H1 (cell line): Measurements from ENCODE around the gene SLC24A3. TPM values are rescaled to one million over a fixed set of nuclear protein-coding genes. Genes with fewer than 3 reads are reported as not detected.

ENCODE experiments used
- HDAC6 ChIP-seq: IDR thresholded peaks from one replicate; pipeline ENCODE4 v1.7.1; 2012; ENCODE audit warnings: low read depth, mild to moderate bottlenecking, inconsistent platforms, low read length, moderate library complexity
- JUN ChIP-seq: IDR thresholded peaks from 2 replicates; pipeline ENCODE4 v1.6.1; 2011; ENCODE audit warnings: low read depth, mild to moderate bottlenecking, improper control_type of control experiment, low read length
- KDM1A ChIP-seq: fragments of 200-600, 300-600 bp; sonication (generic); IDR thresholded peaks from 2 replicates; pipeline ENCODE4 v1.7.1; 2016; ENCODE audit warnings: mild to moderate bottlenecking, low read length, borderline replicate concordance
- SP1 ChIP-seq: IDR thresholded peaks from 2 replicates; pipeline ENCODE4 v1.6.1; 2011; ENCODE audit warnings: low read depth, low read length
- SP2 ChIP-seq: IDR thresholded peaks from 2 replicates; pipeline ENCODE4 v1.6.1; 2012; ENCODE audit warnings: mild to moderate bottlenecking, low read length, inconsistent platforms
- SUZ12 ChIP-seq: fragments of 200-600 bp; sonication (generic); IDR thresholded peaks from 2 replicates; pipeline ENCODE4 v1.6.1; 2012; ENCODE audit warnings: mild to moderate bottlenecking, inconsistent platforms, low read length, moderate library complexity, mixed read lengths
- TCF12 ChIP-seq: IDR thresholded peaks from 2 replicates; pipeline ENCODE4 v1.6.1; 2011; ENCODE audit warnings: low read depth, mild to moderate bottlenecking, low read length
- polyA plus RNA-seq, 7 experiments: library from polyadenylated mRNA; depleted of rRNA in 3 of 7; stranded (reverse) in 5 of 7; unstranded in 2 of 7; fragments of >200 nt in 5 of 7; fragments of 200-250 nt in 2 of 7; gene quantifications; 1 replicate in 5 of 7; 2 replicates in 1 of 7; 4 replicates in 1 of 7; pipeline versions ENCODE4 v1.2.1 to v1.2.3, GENCODE V29; 2011 to 2013; ENCODE audit warnings: missing spikeins in 2 of 7, mixed read lengths in 2 of 7
- total RNA-seq: library from RNA; stranded (reverse); fragmentation: NEBNext Ultra II Directional; extraction: Animal tissue kit (Norgen Biotek cat#: 25700); gene quantifications from 2 replicates; pipeline ENCODE4 v1.2.1, GENCODE V29; 2021
- TF ChIP-seq, protein P1 (sequence below): fragments of 300-600 bp; sonication (generic); IDR thresholded peaks from 2 replicates; pipeline ENCODE4 v1.7.1; 2012; ENCODE audit warnings: low read length, moderate library complexity, mild to moderate bottlenecking, inconsistent platforms; ENCODE audit not compliant: insufficient replicate concordance
- TF ChIP-seq, protein P2 (sequence below): IDR thresholded peaks from 2 replicates; pipeline ENCODE4 v1.6.1; 2012; ENCODE audit warnings: low read length, inconsistent platforms
- TF ChIP-seq, protein P3 (sequence below): IDR thresholded peaks from 2 replicates; pipeline ENCODE4 v1.6.1; 2012; ENCODE audit warnings: inconsistent platforms

Gene SLC24A3
- total and polyA plus RNA-seq, 2 of the 8 experiments (the other 6 are each of a cell fraction or from before 2014, with no cell fraction given): 4.5 to 6.3 TPM

DNA sequence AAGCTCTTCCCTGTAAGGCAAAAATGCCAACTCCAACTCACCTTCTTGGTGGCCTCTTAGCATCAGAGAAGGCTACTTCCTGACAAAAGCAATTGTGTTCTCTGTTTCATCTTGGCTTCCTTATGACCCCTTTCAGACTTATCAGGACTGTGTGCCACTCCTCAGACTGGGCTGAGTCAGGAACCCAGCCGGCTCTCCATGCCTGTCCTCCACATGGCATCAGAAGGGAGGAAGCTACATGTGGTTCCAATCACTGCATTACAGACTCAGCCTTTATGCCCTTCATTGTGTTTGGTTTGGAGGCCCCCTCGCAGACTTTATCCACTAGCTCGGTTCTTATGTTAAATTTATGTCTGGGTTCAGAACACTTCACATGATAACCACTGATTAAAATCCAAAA, 142.5 kb downstream of the SLC24A3 start (continued):
- TF ChIP-seq, protein P1, sequence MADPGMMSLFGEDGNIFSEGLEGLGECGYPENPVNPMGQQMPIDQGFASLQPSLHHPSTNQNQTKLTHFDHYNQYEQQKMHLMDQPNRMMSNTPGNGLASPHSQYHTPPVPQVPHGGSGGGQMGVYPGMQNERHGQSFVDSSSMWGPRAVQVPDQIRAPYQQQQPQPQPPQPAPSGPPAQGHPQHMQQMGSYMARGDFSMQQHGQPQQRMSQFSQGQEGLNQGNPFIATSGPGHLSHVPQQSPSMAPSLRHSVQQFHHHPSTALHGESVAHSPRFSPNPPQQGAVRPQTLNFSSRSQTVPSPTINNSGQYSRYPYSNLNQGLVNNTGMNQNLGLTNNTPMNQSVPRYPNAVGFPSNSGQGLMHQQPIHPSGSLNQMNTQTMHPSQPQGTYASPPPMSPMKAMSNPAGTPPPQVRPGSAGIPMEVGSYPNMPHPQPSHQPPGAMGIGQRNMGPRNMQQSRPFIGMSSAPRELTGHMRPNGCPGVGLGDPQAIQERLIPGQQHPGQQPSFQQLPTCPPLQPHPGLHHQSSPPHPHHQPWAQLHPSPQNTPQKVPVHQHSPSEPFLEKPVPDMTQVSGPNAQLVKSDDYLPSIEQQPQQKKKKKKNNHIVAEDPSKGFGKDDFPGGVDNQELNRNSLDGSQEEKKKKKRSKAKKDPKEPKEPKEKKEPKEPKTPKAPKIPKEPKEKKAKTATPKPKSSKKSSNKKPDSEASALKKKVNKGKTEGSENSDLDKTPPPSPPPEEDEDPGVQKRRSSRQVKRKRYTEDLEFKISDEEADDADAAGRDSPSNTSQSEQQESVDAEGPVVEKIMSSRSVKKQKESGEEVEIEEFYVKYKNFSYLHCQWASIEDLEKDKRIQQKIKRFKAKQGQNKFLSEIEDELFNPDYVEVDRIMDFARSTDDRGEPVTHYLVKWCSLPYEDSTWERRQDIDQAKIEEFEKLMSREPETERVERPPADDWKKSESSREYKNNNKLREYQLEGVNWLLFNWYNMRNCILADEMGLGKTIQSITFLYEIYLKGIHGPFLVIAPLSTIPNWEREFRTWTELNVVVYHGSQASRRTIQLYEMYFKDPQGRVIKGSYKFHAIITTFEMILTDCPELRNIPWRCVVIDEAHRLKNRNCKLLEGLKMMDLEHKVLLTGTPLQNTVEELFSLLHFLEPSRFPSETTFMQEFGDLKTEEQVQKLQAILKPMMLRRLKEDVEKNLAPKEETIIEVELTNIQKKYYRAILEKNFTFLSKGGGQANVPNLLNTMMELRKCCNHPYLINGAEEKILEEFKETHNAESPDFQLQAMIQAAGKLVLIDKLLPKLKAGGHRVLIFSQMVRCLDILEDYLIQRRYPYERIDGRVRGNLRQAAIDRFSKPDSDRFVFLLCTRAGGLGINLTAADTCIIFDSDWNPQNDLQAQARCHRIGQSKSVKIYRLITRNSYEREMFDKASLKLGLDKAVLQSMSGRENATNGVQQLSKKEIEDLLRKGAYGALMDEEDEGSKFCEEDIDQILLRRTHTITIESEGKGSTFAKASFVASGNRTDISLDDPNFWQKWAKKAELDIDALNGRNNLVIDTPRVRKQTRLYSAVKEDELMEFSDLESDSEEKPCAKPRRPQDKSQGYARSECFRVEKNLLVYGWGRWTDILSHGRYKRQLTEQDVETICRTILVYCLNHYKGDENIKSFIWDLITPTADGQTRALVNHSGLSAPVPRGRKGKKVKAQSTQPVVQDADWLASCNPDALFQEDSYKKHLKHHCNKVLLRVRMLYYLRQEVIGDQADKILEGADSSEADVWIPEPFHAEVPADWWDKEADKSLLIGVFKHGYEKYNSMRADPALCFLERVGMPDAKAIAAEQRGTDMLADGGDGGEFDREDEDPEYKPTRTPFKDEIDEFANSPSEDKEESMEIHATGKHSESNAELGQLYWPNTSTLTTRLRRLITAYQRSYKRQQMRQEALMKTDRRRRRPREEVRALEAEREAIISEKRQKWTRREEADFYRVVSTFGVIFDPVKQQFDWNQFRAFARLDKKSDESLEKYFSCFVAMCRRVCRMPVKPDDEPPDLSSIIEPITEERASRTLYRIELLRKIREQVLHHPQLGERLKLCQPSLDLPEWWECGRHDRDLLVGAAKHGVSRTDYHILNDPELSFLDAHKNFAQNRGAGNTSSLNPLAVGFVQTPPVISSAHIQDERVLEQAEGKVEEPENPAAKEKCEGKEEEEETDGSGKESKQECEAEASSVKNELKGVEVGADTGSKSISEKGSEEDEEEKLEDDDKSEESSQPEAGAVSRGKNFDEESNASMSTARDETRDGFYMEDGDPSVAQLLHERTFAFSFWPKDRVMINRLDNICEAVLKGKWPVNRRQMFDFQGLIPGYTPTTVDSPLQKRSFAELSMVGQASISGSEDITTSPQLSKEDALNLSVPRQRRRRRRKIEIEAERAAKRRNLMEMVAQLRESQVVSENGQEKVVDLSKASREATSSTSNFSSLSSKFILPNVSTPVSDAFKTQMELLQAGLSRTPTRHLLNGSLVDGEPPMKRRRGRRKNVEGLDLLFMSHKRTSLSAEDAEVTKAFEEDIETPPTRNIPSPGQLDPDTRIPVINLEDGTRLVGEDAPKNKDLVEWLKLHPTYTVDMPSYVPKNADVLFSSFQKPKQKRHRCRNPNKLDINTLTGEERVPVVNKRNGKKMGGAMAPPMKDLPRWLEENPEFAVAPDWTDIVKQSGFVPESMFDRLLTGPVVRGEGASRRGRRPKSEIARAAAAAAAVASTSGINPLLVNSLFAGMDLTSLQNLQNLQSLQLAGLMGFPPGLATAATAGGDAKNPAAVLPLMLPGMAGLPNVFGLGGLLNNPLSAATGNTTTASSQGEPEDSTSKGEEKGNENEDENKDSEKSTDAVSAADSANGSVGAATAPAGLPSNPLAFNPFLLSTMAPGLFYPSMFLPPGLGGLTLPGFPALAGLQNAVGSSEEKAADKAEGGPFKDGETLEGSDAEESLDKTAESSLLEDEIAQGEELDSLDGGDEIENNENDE: no peak
- TF ChIP-seq, protein P2, sequence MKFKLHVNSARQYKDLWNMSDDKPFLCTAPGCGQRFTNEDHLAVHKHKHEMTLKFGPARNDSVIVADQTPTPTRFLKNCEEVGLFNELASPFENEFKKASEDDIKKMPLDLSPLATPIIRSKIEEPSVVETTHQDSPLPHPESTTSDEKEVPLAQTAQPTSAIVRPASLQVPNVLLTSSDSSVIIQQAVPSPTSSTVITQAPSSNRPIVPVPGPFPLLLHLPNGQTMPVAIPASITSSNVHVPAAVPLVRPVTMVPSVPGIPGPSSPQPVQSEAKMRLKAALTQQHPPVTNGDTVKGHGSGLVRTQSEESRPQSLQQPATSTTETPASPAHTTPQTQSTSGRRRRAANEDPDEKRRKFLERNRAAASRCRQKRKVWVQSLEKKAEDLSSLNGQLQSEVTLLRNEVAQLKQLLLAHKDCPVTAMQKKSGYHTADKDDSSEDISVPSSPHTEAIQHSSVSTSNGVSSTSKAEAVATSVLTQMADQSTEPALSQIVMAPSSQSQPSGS: no peak
- TF ChIP-seq TCF12 (no peak), KDM1A (no peak), JUN (no peak), SP1 (no peak), SP2 (no peak), SUZ12 (no peak), HDAC6 (no peak)
- TF ChIP-seq, protein P3, sequence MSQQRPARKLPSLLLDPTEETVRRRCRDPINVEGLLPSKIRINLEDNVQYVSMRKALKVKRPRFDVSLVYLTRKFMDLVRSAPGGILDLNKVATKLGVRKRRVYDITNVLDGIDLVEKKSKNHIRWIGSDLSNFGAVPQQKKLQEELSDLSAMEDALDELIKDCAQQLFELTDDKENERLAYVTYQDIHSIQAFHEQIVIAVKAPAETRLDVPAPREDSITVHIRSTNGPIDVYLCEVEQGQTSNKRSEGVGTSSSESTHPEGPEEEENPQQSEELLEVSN: no peak
